ENCODE results near the gene CNTN1. TPM values are rescaled to one million over a fixed set of nuclear protein-coding genes. Genes with fewer than 3 reads are reported as not detected.

CNTN1 gene
- total RNA-seq, 1 donor from 2014 or later, result not detected

DNA sequence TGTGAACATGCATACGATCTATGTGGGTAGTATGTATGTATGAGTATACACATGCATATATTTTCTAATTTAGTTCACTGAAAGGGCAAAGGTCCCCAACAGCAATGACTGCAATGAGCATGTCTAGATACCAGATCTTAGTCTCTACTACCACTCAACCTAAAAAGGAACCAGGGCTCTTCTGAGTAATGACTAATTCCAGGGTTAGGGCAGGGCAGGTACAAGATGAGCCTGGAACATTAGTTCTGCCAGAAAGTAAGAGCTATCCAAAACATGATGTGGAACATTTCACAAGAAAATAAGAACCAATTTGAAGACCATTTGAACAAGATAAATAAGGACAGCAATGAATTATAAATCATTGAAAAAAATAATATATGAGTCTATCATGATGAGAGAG is 404.6 kb downstream of the CNTN1 start:
- H3K4me1 Mint-ChIP-seq, result no peaks in the 10 kb centered on the region
- intact Hi-C loops (cut with micrococcal nuclease), result no loop called here
- no peak overlapping the region for H3K27ac Mint-ChIP-seq
- H3K27me3 Mint-ChIP-seq, result no peaks in the 10 kb centered on the region
- H3K9me3 Mint-ChIP-seq, result no peaks in the 10 kb centered on the region
- DNase-seq, result no peak
- H3K4me3 Mint-ChIP-seq, result no peak overlapping the region
- no peaks in the 10 kb centered on the region for H3K36me3 Mint-ChIP-seq (ENCODE audit: low read depth)

DNA sequence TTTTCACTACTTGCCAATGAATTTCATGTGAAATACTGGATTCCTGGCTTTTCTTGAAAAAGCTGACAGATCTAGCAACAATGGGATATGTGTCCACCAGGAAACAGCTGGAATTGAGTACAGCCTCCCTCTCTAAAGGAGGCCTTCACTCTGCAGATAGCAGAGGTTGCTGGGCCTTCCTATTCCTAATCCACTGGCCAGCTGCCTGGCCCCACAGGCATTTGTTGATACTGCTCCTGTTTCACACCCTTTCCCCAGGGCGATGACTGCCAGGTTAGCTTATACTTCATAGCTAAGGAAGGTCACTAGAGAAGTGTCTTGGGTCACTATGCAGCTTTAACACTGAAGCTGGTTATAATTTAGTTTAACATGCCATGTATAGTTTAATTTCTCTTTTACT is 408.3 kb downstream of the CNTN1 start:
- Mint-ChIP-seq H3K27ac (no peak overlapping the region), H3K4me3 (no peak overlapping the region), H3K4me1 (no peaks in the 10 kb centered on the region), H3K27me3 (no peaks in the 10 kb centered on the region), H3K36me3 (ENCODE audit: low read depth) (no peaks in the 10 kb centered on the region), H3K9me3 (no peaks in the 10 kb centered on the region)
- intact Hi-C loops (cut with micrococcal nuclease), result no loop called here
- no peak for DNase-seq

DNA sequence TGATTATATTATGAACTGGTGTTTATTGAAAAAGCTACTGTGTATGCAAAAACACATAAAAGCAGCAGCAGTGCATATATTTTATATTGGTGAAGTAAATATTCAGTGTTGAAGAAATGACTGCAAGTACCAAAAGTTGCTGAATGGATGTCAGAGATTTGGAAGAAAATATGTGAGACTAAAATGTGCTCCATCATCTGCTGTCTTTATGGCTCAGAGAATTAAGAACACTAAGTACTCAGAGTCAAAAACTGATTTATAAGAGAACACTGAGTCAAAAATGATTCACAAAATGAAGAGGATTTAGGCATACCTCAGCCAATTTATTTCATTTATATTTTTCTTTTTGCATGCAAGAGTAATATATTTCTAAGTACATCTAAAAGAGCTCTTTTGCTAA is 409.6 kb downstream of the CNTN1 start:
- H3K36me3 Mint-ChIP-seq (ENCODE audit: low read depth), result no peaks in the 10 kb centered on the region
- H3K27ac Mint-ChIP-seq, result no peak overlapping the region
- H3K4me3 Mint-ChIP-seq, result no peak overlapping the region
- H3K27me3 Mint-ChIP-seq, result no peaks in the 10 kb centered on the region
- no peaks in the 10 kb centered on the region for H3K4me1 Mint-ChIP-seq
- intact Hi-C loops (cut with micrococcal nuclease), result no loop called here
- DNase-seq, result no peak
- H3K9me3 Mint-ChIP-seq, result no peaks in the 10 kb centered on the region

DNA sequence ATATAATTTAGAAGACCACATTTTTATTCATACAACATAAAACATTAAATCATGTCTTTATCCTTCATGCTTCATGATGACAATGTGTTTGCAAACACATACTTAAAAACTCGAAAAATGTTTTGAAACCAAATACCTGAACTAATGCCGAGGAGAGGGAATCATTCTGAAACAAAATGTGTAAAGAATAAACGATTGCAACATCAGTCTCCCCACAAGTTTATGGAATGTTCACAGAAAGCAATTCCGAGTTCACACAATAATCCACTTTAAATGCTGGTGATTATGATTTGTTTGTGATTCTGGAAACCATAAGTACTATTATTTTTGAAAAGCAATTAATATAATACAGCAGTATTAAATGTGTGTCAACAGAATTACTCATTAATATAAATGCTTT is 411.4 kb downstream of the CNTN1 start:
- intact Hi-C loops (cut with micrococcal nuclease), result no loop called here
- no peak overlapping the region for H3K27ac Mint-ChIP-seq
- DNase-seq, result no peak
- H3K27me3 Mint-ChIP-seq, result no peaks in the 10 kb centered on the region
- no peaks in the 10 kb centered on the region for H3K36me3 Mint-ChIP-seq (ENCODE audit: low read depth)
- no peaks in the 10 kb centered on the region for H3K9me3 Mint-ChIP-seq
- no peaks in the 10 kb centered on the region for H3K4me1 Mint-ChIP-seq
- H3K4me3 Mint-ChIP-seq, result no peak overlapping the region

DNA sequence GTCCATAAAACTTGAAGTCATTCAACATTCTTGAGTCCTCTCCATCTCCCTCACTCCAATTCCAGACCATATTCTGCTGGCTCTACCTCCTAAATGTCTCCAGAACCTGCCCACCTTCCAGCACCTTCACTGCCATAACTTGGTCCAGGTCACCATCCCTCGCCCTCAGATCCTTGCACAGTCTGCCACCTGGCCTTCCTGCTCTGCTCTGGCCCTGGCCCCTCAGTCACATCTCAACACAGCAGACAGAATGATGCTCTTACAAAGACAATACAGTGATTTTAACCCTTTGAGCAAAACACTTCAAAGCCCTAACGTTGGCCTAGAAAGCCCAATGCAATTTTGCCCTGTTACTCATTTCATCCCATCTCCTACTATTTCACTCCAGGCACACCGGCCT is 414.1 kb downstream of the CNTN1 start:
- H3K36me3 Mint-ChIP-seq (ENCODE audit: low read depth), result no peaks in the 10 kb centered on the region
- intact Hi-C loops (cut with micrococcal nuclease), result no loop called here

GRCh38 chr12:41108032-41108431 is 415.8 kb downstream of the CNTN1 start:
- intact Hi-C loops (cut with micrococcal nuclease), result no loop called here
- Mint-ChIP-seq H3K4me3 (no peak overlapping the region), H3K9me3 (no peaks in the 10 kb centered on the region), H3K27me3 (no peaks in the 10 kb centered on the region), H3K36me3 (ENCODE audit: low read depth) (no peaks in the 10 kb centered on the region), H3K4me1 (no peaks in the 10 kb centered on the region), H3K27ac (no peak overlapping the region)
- no peak for DNase-seq

More for the DNA sequence above, 414.1 kb downstream of the CNTN1 start:
- Mint-ChIP-seq H3K27me3 (no peaks in the 10 kb centered on the region), H3K27ac (no peak overlapping the region), H3K9me3 (no peaks in the 10 kb centered on the region), H3K4me3 (no peak overlapping the region), H3K4me1 (no peaks in the 10 kb centered on the region)
- DNase-seq, result no peak

DNA sequence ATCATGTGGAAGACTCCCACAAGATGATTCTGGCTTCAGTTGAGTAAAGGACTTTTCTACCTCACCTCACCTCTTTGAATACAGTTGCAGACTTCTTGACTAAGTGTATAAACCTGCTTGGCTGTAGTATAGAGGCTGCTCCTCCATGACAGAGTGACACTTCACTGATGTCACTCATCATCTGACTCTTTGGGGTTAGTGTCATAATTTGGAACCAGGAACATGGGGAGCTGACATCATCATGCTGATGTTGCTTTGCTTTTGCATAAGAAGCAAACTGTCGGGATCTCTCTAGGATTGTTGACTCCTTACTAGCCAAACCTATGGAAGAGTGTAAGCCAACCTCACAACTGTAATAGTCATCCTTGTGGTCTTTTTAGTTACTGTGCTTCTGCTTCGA is 420.7 kb downstream of the CNTN1 start:
- Mint-ChIP-seq H3K27ac (no peak overlapping the region), H3K4me1 (no peaks in the 10 kb centered on the region), H3K9me3 (no peaks in the 10 kb centered on the region), H3K27me3 (no peaks in the 10 kb centered on the region), H3K4me3 (no peak overlapping the region), H3K36me3 (ENCODE audit: low read depth) (no peaks in the 10 kb centered on the region)
- intact Hi-C loops (cut with micrococcal nuclease), result no loop called here
- DNase-seq, result no peak

GRCh38 chr12:41120211-41120610 is 428.0 kb downstream of the CNTN1 start:
- Mint-ChIP-seq H3K36me3 (ENCODE audit: low read depth) (no peaks in the 10 kb centered on the region), H3K4me1 (no peaks in the 10 kb centered on the region), H3K9me3 (no peaks in the 10 kb centered on the region), H3K27ac (no peak overlapping the region), H3K4me3 (no peak overlapping the region), H3K27me3 (no peaks in the 10 kb centered on the region)
- intact Hi-C loops (cut with micrococcal nuclease), result no loop called here
- no peak for DNase-seq

GRCh38 chr12:41121374-41121773 is 429.1 kb downstream of the CNTN1 start:
- H3K4me3 Mint-ChIP-seq, result no peak overlapping the region
- H3K36me3 Mint-ChIP-seq (ENCODE audit: low read depth), result no peaks in the 10 kb centered on the region
- no peaks in the 10 kb centered on the region for H3K9me3 Mint-ChIP-seq
- no peak for DNase-seq
- H3K4me1 Mint-ChIP-seq, result no peaks in the 10 kb centered on the region
- no peak overlapping the region for H3K27ac Mint-ChIP-seq
- intact Hi-C loops (cut with micrococcal nuclease), result no loop called here
- H3K27me3 Mint-ChIP-seq, result no peaks in the 10 kb centered on the region
